GM23338 (cell line): ENCODE measurements around the gene PTPRB.

Experiments
- CREB1 ChIP-seq: fragments of 250-450 bp; sonication (Bioruptor Pico); IDR thresholded peaks from 2 replicates; pipeline ENCODE4 v1.5.0; 2020; ENCODE audit warnings: low read depth, mild to moderate bottlenecking, moderate library complexity
- CTCF ChIP-seq, 2 experiments: fragments of 200-600 bp in 1 of 2; sonication (generic) in 1 of 2; conservative IDR thresholded peaks; 2 replicates each; pipeline versions ENCODE4 v1.5.1 to v1.6.1; 2016 to 2017; ENCODE audit warnings: antibody characterized with exemption in 2 of 2, low read depth in 2 of 2, mild to moderate bottlenecking in 2 of 2, moderate library complexity in 1 of 2
- ETS1 ChIP-seq: IDR thresholded peaks from 2 replicates; pipeline ENCODE4 v1.6.1; 2016; ENCODE audit warnings: antibody characterized with exemption
- EZH2 ChIP-seq: fragments of 200-600 bp; sonication (generic); IDR thresholded peaks from one replicate; pipeline ENCODE4 v1.8.0; 2017; ENCODE audit warnings: antibody characterized with exemption, mild to moderate bottlenecking, low read depth; ENCODE audit not compliant: unreplicated experiment
- NANOG ChIP-seq: IDR thresholded peaks from 2 replicates; pipeline ENCODE4 v1.6.1; 2016; ENCODE audit warnings: antibody characterized with exemption, borderline replicate concordance
- POLR2AphosphoS5 ChIP-seq: IDR thresholded peaks from 2 replicates; pipeline ENCODE4 v1.6.1; 2016; ENCODE audit warnings: antibody characterized with exemption, low read depth
- REST ChIP-seq: IDR thresholded peaks from one replicate; pipeline ENCODE4 v1.6.1; 2018; ENCODE audit warnings: antibody characterized with exemption; ENCODE audit not compliant: unreplicated experiment
- STAT1 ChIP-seq: IDR thresholded peaks from one replicate; pipeline ENCODE4 v1.6.1; 2016; ENCODE audit warnings: antibody characterized with exemption; ENCODE audit not compliant: unreplicated experiment
- ZNF114 ChIP-seq: fragments of 250-450 bp; sonication (Bioruptor Pico); IDR thresholded peaks from 2 replicates; pipeline ENCODE4 v1.5.0; 2020; ENCODE audit warnings: mild to moderate bottlenecking, moderate library complexity
- ZNF462 ChIP-seq: fragments of 250-450 bp; sonication (Bioruptor Pico); IDR thresholded peaks from 2 replicates; pipeline ENCODE4 v1.5.0; 2020; ENCODE audit warnings: mild to moderate bottlenecking, moderate library complexity

- TF ChIP-seq CTCF (conservative IDR thresholded peaks at IDR 0.05; ENCODE audit: low read depth in 2 of 2) (no peak), REST (no peak), POLR2AphosphoS5 (no peak), EZH2 (no peak), ZNF462 (CRISPR knock-in tag) (no peak), ETS1 (no peak), CREB1 (CRISPR knock-in tag) (no peak), STAT1 (no peak), NANOG (no peak), ZNF114 (CRISPR knock-in tag) (no peak)
Observed at GRCh38 chr12:70536650-70537049, 100.6 kb downstream of the PTPRB start.
